ENCODE data around the gene TDRD5. TPM values are rescaled to one million over a fixed set of nuclear protein-coding genes. Genes with fewer than 3 reads are reported as not detected.

Gene TDRD5
- polyA plus RNA-seq, 1 donor (not counting 4 experiments of a cell fraction or from before 2014, with no cell fraction given) = not detected

GRCh38 chr1:179719272-179719671 lies 127.6 kb downstream of the TDRD5 start:
- no peak overlapping the region for H3K27ac ChIP-seq (ENCODE audit: control insufficient read depth, insufficient read depth, low read length)
- no peaks in the 10 kb centered on the region for H3K9me3 ChIP-seq (ENCODE audit: control insufficient read depth, low read depth, low read length)
- DNase-seq (ENCODE audit: low read depth, low spot score) = no peak
- no peak overlapping the region for H2AFZ ChIP-seq (ENCODE audit: control insufficient read depth, low read length)
- no peaks in the 10 kb centered on the region for H3K36me3 ChIP-seq (ENCODE audit: control insufficient read depth in 2 of 2, extremely low read depth in 1 of 2, insufficient read depth in 2 of 2, low read length in 2 of 2)
- no peaks in the 10 kb centered on the region for H3K79me2 ChIP-seq (ENCODE audit: control insufficient read depth, insufficient read depth, low read length)
- dilution Hi-C loops (cut with MboI; ENCODE audit: extremely low pct_ligation_motif_present, low sequenced_read_pairs) = loop anchor here (25.0 kb wide), 1 partner anchor 93 kb away; no protein-coding TSS in a partner anchor
- no peak overlapping the region for H3K4me2 ChIP-seq (ENCODE audit: control insufficient read depth, extremely low read depth, insufficient read depth, low read depth, low read length)
- no peak for TF ChIP-seq EZH2 (IDR thresholded peaks at IDR 0.05; ENCODE audit: low read length)
- TF ChIP-seq, protein P1, sequence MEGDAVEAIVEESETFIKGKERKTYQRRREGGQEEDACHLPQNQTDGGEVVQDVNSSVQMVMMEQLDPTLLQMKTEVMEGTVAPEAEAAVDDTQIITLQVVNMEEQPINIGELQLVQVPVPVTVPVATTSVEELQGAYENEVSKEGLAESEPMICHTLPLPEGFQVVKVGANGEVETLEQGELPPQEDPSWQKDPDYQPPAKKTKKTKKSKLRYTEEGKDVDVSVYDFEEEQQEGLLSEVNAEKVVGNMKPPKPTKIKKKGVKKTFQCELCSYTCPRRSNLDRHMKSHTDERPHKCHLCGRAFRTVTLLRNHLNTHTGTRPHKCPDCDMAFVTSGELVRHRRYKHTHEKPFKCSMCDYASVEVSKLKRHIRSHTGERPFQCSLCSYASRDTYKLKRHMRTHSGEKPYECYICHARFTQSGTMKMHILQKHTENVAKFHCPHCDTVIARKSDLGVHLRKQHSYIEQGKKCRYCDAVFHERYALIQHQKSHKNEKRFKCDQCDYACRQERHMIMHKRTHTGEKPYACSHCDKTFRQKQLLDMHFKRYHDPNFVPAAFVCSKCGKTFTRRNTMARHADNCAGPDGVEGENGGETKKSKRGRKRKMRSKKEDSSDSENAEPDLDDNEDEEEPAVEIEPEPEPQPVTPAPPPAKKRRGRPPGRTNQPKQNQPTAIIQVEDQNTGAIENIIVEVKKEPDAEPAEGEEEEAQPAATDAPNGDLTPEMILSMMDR (optimal IDR thresholded peaks at IDR 0.05 in 1 of 3, IDR thresholded peaks at IDR 0.05 in 1 of 3, conservative IDR thresholded peaks at IDR 0.05 in 1 of 3; ENCODE audit: extremely low read depth in 1 of 3, insufficient read depth in 2 of 3, low read length in 3 of 3) = no peak
- no peak overlapping the region for H3K4me3 ChIP-seq (ENCODE audit: control insufficient read depth in 2 of 3, extremely low read depth in 1 of 3, insufficient read depth in 2 of 3, low read depth in 1 of 3, low read length in 3 of 3)
- H3K4me1 ChIP-seq (ENCODE audit: control insufficient read depth, extremely low read depth, insufficient read depth, low read length) = no peaks in the 10 kb centered on the region
- H3K27me3 ChIP-seq (ENCODE audit: control insufficient read depth, extremely low read depth, insufficient read depth, low read length) = no peaks in the 10 kb centered on the region
- no peak for FAIRE-seq
- H3K9ac ChIP-seq (ENCODE audit: control insufficient read depth, extremely low read depth, insufficient read depth, low read length) = no peak overlapping the region
- H4K20me1 ChIP-seq (ENCODE audit: control insufficient read depth, extremely low read depth, insufficient read depth, low read length) = no peaks in the 10 kb centered on the region
- no peaks in the 10 kb centered on the region for H3K9me1 ChIP-seq (ENCODE audit: control insufficient read depth, extremely low read depth, insufficient read depth, low read length)

DNA sequence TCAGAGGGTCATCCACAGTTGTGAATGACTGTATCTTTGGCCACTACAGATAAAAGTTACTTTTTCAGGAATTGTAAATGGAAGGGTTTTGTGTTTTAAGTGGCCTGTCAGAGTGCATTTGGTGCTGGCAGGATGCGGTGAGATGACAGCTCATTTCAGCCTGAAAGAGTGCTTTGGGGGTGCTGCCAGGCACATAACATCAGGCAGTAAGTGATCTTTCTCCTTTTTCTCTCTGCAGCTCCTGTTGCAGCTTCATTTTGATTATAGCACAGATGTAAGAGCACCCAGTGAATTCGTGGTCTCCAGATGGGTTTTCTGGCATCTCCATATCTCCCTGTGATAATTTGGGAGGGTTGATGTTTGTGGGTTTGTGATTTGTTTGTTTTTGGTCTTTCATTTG lies 136.6 kb downstream of the TDRD5 start:
- FAIRE-seq (no peak), DNase-seq (ENCODE audit: low read depth, low spot score) (no peak)

More for the DNA sequence above, 136.6 kb downstream of the TDRD5 start:
- Histone ChIP-seq H3K36me3 (ENCODE audit: control insufficient read depth in 2 of 2, extremely low read depth in 1 of 2, insufficient read depth in 2 of 2, low read length in 2 of 2) (no peaks in the 10 kb centered on the region), H3K4me1 (ENCODE audit: control insufficient read depth, extremely low read depth, insufficient read depth, low read length) (no peaks in the 10 kb centered on the region), H4K20me1 (ENCODE audit: control insufficient read depth, extremely low read depth, insufficient read depth, low read length) (no peaks in the 10 kb centered on the region), H3K27me3 (ENCODE audit: control insufficient read depth, extremely low read depth, insufficient read depth, low read length) (peaks cover 9% of the 10 kb centered on the region), H3K9ac (ENCODE audit: control insufficient read depth, extremely low read depth, insufficient read depth, low read length) (no peak overlapping the region), H3K4me3 (ENCODE audit: control insufficient read depth in 2 of 3, extremely low read depth in 1 of 3, insufficient read depth in 2 of 3, low read depth in 1 of 3, low read length in 3 of 3) (no peak overlapping the region), H2AFZ (ENCODE audit: control insufficient read depth, low read length) (no peak overlapping the region), H3K9me3 (ENCODE audit: control insufficient read depth, low read depth, low read length) (no peaks in the 10 kb centered on the region), H3K9me1 (ENCODE audit: control insufficient read depth, extremely low read depth, insufficient read depth, low read length) (no peaks in the 10 kb centered on the region), H3K4me2 (ENCODE audit: control insufficient read depth, extremely low read depth, insufficient read depth, low read depth, low read length) (no peak overlapping the region), H3K79me2 (ENCODE audit: control insufficient read depth, insufficient read depth, low read length) (no peaks in the 10 kb centered on the region), H3K27ac (ENCODE audit: control insufficient read depth, insufficient read depth, low read length) (no peak overlapping the region)
- TF ChIP-seq, protein P1 (optimal IDR thresholded peaks at IDR 0.05 in 1 of 3, IDR thresholded peaks at IDR 0.05 in 1 of 3, conservative IDR thresholded peaks at IDR 0.05 in 1 of 3; ENCODE audit: extremely low read depth in 1 of 3, insufficient read depth in 2 of 3, low read length in 3 of 3) = no peak
- no peak for TF ChIP-seq EZH2 (IDR thresholded peaks at IDR 0.05; ENCODE audit: low read length)
- dilution Hi-C loops (cut with MboI; ENCODE audit: extremely low pct_ligation_motif_present, low sequenced_read_pairs) = no loop called here

Data from keratinocyte (primary cell).